K562 (cell line): ENCODE data around the gene PTPRT. TPM values are rescaled to one million over a fixed set of nuclear protein-coding genes. Genes with fewer than 3 reads are reported as not detected.

Experiments used
- ATAC-seq: fragments of 200-7000 bp; cut with Tn5 transposase; 3 replicates; pipeline ENCODE4 v1.9.1; 2020; ENCODE audit warnings: moderate library complexity
- BruUV-seq: library from RNA; stranded (reverse); fragments of 400-500 nt; replicated peaks from 2 replicates; lab custom pipeline; 2021; lab: Mats Ljungman, UMichigan
- CTCF ChIA-PET: fragments of 300-600 bp; formaldehyde crosslinking; extraction: SDS; loops from one replicate; lab custom pipeline; 2021; ENCODE audit warnings: low intra/inter-chr PET ratio; lab: Yijun Ruan, JAX
- POLR2A ChIA-PET: fragments of 300-600, 350-650 bp; sonication (Branson Sonifier 250); formaldehyde crosslinking; extraction: SDS; loops from one replicate; lab custom pipeline; 2021; ENCODE audit warnings: antibody characterized with exemption, inconsistent platforms; lab: Yijun Ruan, JAX
- DNase-seq, 4 experiments: peaks; one replicate each; pipeline versions ENCODE4 v3.0.0 to v3.0.0-alpha.2; 2011 to 2018; ENCODE audit warnings: low spot score in 3 of 4, mixed read lengths in 3 of 4; ENCODE audit errors: extremely low read depth in 1 of 4
- FAIRE-seq: peaks from 2 replicates; lab custom pipeline; 2011; peaks lifted over from hg19 to GRCh38; lab: Jason Lieb, UNC
- H2AFZ ChIP-seq: 2 replicates; pipeline ENCODE4 v1.6.0; 2011; ENCODE audit warnings: low read depth, low read length, control low read depth, inconsistent platforms
- H3K27ac ChIP-seq: fragments of 200-600 bp; 3 replicates; pipeline ENCODE4 v1.8.0; 2011; ENCODE audit warnings: low read depth, mild to moderate bottlenecking, control low read depth, inconsistent platforms, low read length, moderate library complexity, mixed read lengths; ENCODE audit errors: extremely low read depth
- H3K27me3 ChIP-seq, 2 experiments: fragments of 300-600 bp in 1 of 2; 2 replicates in 1 of 2; 3 replicates in 1 of 2; pipeline versions ENCODE4 v1.6.0 to v1.8.0; 2011; ENCODE audit warnings: inconsistent platforms in 2 of 2, low read length in 2 of 2, mild to moderate bottlenecking in 1 of 2, mixed read lengths in 1 of 2, moderate library complexity in 1 of 2; ENCODE audit not compliant: control insufficient read depth in 2 of 2, insufficient read depth in 2 of 2
- H3K36me3 ChIP-seq: fragments of 300-600 bp; 3 replicates; pipeline ENCODE4 v1.8.0; 2011; ENCODE audit warnings: mild to moderate bottlenecking, low read length, inconsistent platforms; ENCODE audit not compliant: control insufficient read depth, insufficient read depth
- H3K4me1 ChIP-seq, 2 experiments: fragments of 200-600 bp in 1 of 2; replicated peaks in 1 of 2; 2 replicates in 1 of 2; 3 replicates in 1 of 2; pipeline versions ENCODE4 v1.5.1 to v1.8.0; 2011; ENCODE audit warnings: inconsistent platforms in 2 of 2, low read length in 2 of 2, mild to moderate bottlenecking in 1 of 2, mixed read lengths in 1 of 2, moderate library complexity in 1 of 2; ENCODE audit not compliant: control insufficient read depth in 2 of 2, insufficient read depth in 2 of 2
- H3K4me2 ChIP-seq: 2 replicates; pipeline ENCODE4 v1.6.1; 2011; ENCODE audit warnings: low read length, control low read depth, inconsistent platforms, mixed read lengths; ENCODE audit not compliant: insufficient read depth
- H3K4me3 ChIP-seq: fragments of 200-600 bp; sonication (generic), shearing (Covaris generic); 2 replicates; pipeline ENCODE4 v1.5.1; 2016; ENCODE audit warnings: control low read depth, inconsistent platforms
- H3K79me2 ChIP-seq: fragments of 200-600 bp; 3 replicates; pipeline ENCODE4 v1.8.0; 2011; ENCODE audit warnings: low read length, inconsistent platforms; ENCODE audit not compliant: control insufficient read depth, insufficient read depth
- H3K9ac ChIP-seq, 2 experiments: 2 replicates each; pipeline versions ENCODE4 v1.6.0 to v1.6.1; 2011; ENCODE audit warnings: low read depth in 2 of 2, low read length in 2 of 2, control low read depth in 1 of 2, inconsistent platforms in 1 of 2, mild to moderate bottlenecking in 1 of 2, mixed read lengths in 1 of 2; ENCODE audit not compliant: insufficient read depth in 1 of 2
- H3K9me1 ChIP-seq: one replicate; pipeline ENCODE4 v1.6.0; 2011; ENCODE audit warnings: inconsistent platforms, mild to moderate bottlenecking, low read length, moderate library complexity; ENCODE audit not compliant: control insufficient read depth, insufficient read depth
- H3K9me3 ChIP-seq: replicated peaks from 2 replicates; pipeline ENCODE4 v1.5.1; 2011; ENCODE audit warnings: low read depth, low read length, inconsistent platforms; ENCODE audit not compliant: control insufficient read depth, insufficient read depth
- H4K20me1 ChIP-seq: replicated peaks from 2 replicates; pipeline ENCODE4 v1.6.1; 2011; ENCODE audit warnings: low read length, inconsistent platforms, mixed read lengths; ENCODE audit not compliant: control insufficient read depth, insufficient read depth
- WGBS: fragments of 100-300 bp; shearing (Covaris generic); methylation state at CpG from one replicate; pipeline ENCODE4 v1.1.6; 2016; ENCODE audit warnings: low coverage, mixed read lengths; ENCODE audit not compliant: insufficient coverage; ENCODE audit errors: missing lambda C conversion rate; 5-methylcytosine and 5-hydroxymethylcytosine counted together
- in situ Hi-C: fragments of 300-500 bp; cut with MboI; formaldehyde crosslinking; loops from 4 replicates; pipeline ENCODE4 v1.15.0; 2018; ENCODE audit warnings: inconsistent platforms, mixed read lengths
- intact Hi-C: fragments of 100-400 bp; cut with micrococcal nuclease; formaldehyde crosslinking; loops from 2 replicates; pipeline ENCODE4 v1.14.2; 2022
- polyA plus RNA-seq, 8 experiments: library from polyadenylated mRNA; depleted of rRNA in 4 of 8; stranded (reverse) in 5 of 8; unstranded in 3 of 8; fragments of >200 nt; fragmentation: Nextera tagmentation in 2 of 8; fragmentation: Illumina TruSeq in 1 of 8; extraction: Ambion mirVana in 2 of 8; extraction: Trizol in 1 of 8; gene quantifications; 2 replicates each; pipeline versions ENCODE4 v1.2.1 to v1.2.3, GENCODE V29; 2011 to 2014; ENCODE audit warnings: inconsistent platforms in 1 of 8, missing spikeins in 1 of 8
- total RNA-seq, 7 experiments: library from RNA; depleted of rRNA in 6 of 7; stranded (reverse); fragments of >200 nt in 6 of 7; fragmentation: Illumina TruSeq in 2 of 7; extraction: Trizol in 2 of 7; gene quantifications; 2 replicates each; pipeline versions ENCODE4 v1.2.1 to v1.2.3, GENCODE V29; 2011 to 2021; ENCODE audit warnings: low replicate concordance in 1 of 7
- TF ChIP-seq, protein P1 (sequence below): sonication (generic); formaldehyde crosslinking; IDR thresholded peaks from 2 replicates; pipeline ENCODE4 v1.8.1; 2023; ENCODE audit warnings: missing genetic modification reagents, mild to moderate bottlenecking, borderline replicate concordance

Gene PTPRT
- total and polyA plus RNA-seq, 9 of the 15 experiments (the other 6 are each of a cell fraction or from before 2014, with no cell fraction given), result not detected

DNA sequence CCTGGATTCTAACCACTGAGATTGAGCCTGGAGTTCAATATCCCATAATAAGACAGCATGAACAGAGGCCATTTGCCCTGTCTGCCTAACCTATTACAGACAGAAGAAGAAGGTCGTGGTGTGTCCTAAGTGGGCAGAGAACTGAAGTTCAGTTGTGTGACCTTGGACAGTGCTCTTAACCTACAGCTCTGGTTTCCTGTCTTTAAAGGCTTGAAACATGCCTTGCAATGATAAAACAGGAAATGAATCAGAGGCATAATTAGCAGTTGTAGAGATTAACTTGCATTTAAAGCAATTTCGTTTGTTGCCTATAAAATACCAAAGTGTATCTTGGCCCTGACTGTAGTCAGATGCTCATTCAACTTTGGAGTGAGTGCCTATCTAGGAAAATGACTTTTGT is 1064.3 kb downstream of the PTPRT start:
- TF ChIP-seq, protein P1, sequence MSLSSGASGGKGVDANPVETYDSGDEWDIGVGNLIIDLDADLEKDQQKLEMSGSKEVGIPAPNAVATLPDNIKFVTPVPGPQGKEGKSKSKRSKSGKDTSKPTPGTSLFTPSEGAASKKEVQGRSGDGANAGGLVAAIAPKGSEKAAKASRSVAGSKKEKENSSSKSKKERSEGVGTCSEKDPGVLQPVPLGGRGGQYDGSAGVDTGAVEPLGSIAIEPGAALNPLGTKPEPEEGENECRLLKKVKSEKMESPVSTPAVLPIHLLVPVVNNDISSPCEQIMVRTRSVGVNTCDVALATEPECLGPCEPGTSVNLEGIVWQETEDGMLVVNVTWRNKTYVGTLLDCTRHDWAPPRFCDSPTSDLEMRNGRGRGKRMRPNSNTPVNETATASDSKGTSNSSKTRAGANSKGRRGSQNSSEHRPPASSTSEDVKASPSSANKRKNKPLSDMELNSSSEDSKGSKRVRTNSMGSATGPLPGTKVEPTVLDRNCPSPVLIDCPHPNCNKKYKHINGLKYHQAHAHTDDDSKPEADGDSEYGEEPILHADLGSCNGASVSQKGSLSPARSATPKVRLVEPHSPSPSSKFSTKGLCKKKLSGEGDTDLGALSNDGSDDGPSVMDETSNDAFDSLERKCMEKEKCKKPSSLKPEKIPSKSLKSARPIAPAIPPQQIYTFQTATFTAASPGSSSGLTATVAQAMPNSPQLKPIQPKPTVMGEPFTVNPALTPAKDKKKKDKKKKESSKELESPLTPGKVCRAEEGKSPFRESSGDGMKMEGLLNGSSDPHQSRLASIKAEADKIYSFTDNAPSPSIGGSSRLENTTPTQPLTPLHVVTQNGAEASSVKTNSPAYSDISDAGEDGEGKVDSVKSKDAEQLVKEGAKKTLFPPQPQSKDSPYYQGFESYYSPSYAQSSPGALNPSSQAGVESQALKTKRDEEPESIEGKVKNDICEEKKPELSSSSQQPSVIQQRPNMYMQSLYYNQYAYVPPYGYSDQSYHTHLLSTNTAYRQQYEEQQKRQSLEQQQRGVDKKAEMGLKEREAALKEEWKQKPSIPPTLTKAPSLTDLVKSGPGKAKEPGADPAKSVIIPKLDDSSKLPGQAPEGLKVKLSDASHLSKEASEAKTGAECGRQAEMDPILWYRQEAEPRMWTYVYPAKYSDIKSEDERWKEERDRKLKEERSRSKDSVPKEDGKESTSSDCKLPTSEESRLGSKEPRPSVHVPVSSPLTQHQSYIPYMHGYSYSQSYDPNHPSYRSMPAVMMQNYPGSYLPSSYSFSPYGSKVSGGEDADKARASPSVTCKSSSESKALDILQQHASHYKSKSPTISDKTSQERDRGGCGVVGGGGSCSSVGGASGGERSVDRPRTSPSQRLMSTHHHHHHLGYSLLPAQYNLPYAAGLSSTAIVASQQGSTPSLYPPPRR (CRISPR knock-in tag), result no peak
- in situ Hi-C loops (no loop called here), intact Hi-C loops (no loop called here)
- H3K4me3 ChIP-seq, result no peak overlapping the region
- no peaks in the 10 kb centered on the region for H4K20me1 ChIP-seq
- no peaks in the 10 kb centered on the region; a peak in 1 of 5 replicates for H3K27me3 ChIP-seq
- no peak for FAIRE-seq
- no peak overlapping the region for H3K4me2 ChIP-seq
- no peaks in the 10 kb centered on the region for H3K4me1 ChIP-seq
- no peak overlapping the region for H3K9ac ChIP-seq
- WGBS, result 0% methylated on average over 2 of the region's 2 CpGs
- no peaks in the 10 kb centered on the region for H3K79me2 ChIP-seq
- no TSS peak for BruUV-seq
- no peaks in the 10 kb centered on the region for H3K9me1 ChIP-seq
- no peak for DNase-seq
- ChIA-PET CTCF (no interaction called here), POLR2A (no interaction called here)
- no peak for ATAC-seq
- H2AFZ ChIP-seq, result no peak overlapping the region
- no peaks in the 10 kb centered on the region for H3K36me3 ChIP-seq
- H3K27ac ChIP-seq, result no peak overlapping the region
- no peaks in the 10 kb centered on the region for H3K9me3 ChIP-seq
